Peyer's patch (tissue), 4 donors: ENCODE measurements around the gene ARRB1. TPM values are rescaled to one million over a fixed set of nuclear protein-coding genes. Genes with fewer than 3 reads are reported as not detected.

Source experiments
- DNase-seq, 3 donors: peaks; one replicate each; pipeline ENCODE4 v3.0.0-alpha.2; 2017 to 2019
- H3K27ac ChIP-seq, 4 donors: fragments of 200-600 bp; sonication (generic); one replicate each; pipeline ENCODE4 v1.5.1; 2016 to 2019
- H3K27me3 ChIP-seq, 2 donors: fragments of 200-600 bp; sonication (generic); one replicate each; pipeline ENCODE4 v1.5.1; 2019
- H3K36me3 ChIP-seq, 3 donors: fragments of 200-600 bp; sonication (generic); one replicate each; pipeline ENCODE4 v1.5.1; 2016 to 2019
- H3K4me1 ChIP-seq, 4 donors: fragments of 200-600 bp; sonication (generic); one replicate each; pipeline ENCODE4 v1.5.1; 2016 to 2019
- H3K4me3 ChIP-seq, 4 donors: fragments of 200-600 bp; sonication (generic); 1 replicate in 3 of 4; 2 replicates in 1 of 4; pipeline ENCODE4 v1.5.1; 2016 to 2019; ENCODE audit warnings: mild to moderate bottlenecking in 1 of 4
- H3K9me3 ChIP-seq, 4 donors: fragments of 200-600 bp; sonication (generic); one replicate each; pipeline ENCODE4 v1.5.1; 2016 to 2019; ENCODE audit warnings: mild to moderate bottlenecking in 1 of 4
- CTCF ChIP-seq, 6 experiments: fragments of 450-650 bp in 4 of 6; fragments of 200-600 bp in 2 of 6; sonication (generic) in 1 of 6; IDR thresholded peaks; one replicate each; pipeline ENCODE4 v1.5.1; 2017 to 2019; ENCODE audit warnings: antibody characterized with exemption in 6 of 6, mild to moderate bottlenecking in 3 of 6, moderate library complexity in 1 of 6
- POLR2A ChIP-seq, 2 donors: fragments of 450-650 bp; IDR thresholded peaks; one replicate each; pipeline ENCODE4 v1.5.1; 2017; ENCODE audit warnings: antibody characterized with exemption in 2 of 2, mild to moderate bottlenecking in 2 of 2, moderate library complexity in 2 of 2
- total RNA-seq, 4 donors: library from RNA; depleted of rRNA; stranded (reverse); fragments of >200 nt; gene quantifications; one replicate each; pipeline ENCODE4 v1.1.0, GENCODE V29; 2016

The ARRB1 gene
- total RNA-seq, 4 donors from 2014 or later: 45.4 to 136 (median 90.6) TPM

DNA sequence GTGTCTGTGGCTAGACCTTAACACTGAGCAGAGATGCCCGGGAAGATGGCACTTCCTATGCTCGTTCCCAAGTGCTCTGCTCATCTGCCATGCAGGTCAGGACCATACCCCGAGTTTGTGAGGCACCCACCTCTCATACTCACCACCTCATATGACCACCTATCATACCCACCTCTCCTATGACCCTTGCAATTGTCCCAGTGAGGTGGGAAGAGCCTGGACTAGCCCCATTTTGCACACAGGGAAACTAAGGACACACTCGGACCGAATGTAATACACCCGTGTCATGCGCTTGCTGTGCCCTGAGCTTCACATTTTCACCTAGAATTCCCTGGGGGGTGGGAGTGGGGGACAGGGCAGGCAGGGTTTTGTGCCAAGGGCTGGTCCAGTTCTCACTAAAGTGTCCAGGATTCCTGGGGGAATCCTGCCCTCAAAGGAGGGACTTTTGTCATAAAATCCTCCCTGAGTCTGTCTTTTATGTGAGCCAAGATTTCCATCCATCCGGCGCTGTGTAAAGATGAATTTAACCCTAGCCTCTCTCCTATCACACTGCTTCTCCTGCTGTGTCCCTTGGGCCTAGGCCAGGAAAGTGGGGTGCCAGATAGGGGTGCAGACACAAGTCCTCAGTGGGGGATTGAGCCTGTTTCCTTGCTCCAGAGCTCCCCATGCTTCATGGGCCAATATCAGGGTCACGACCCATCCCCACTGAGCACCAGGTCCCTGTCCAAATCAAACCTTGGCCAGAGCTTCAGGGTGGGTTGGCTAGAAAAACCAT lies 90.9 kb downstream of the ARRB1 start:
- TF ChIP-seq POLR2A (IDR thresholded peaks at IDR 0.05) (no peak), CTCF (IDR thresholded peaks at IDR 0.05) (no peak)
- peak in 1 of 3 donors; percentile 37 for DNase-seq
- no peaks in the 10 kb centered on the region for H3K36me3 ChIP-seq

GRCh38 chr11:75254326-75254725 lies 97.1 kb downstream of the ARRB1 start:
- DNase-seq: no peak
- Histone ChIP-seq H3K4me1 (no peaks in the 10 kb centered on the region), H3K27me3 (no peaks in the 10 kb centered on the region), H3K27ac (no peak overlapping the region), H3K36me3 (no peaks in the 10 kb centered on the region), H3K9me3 (peaks cover 0 to 4% (median 0%) of the 10 kb centered on the region in 4 donors), H3K4me3 (no peak overlapping the region)
- TF ChIP-seq POLR2A (IDR thresholded peaks at IDR 0.05) (no peak), CTCF (IDR thresholded peaks at IDR 0.05) (no peak)

More for the DNA sequence above, 90.9 kb downstream of the ARRB1 start:
- Histone ChIP-seq H3K27ac (no peak overlapping the region), H3K9me3 (no peaks in the 10 kb centered on the region), H3K4me1 (no peaks in the 10 kb centered on the region), H3K4me3 (no peak overlapping the region), H3K27me3 (no peaks in the 10 kb centered on the region)

GRCh38 chr11:75249704-75250103 lies 101.8 kb downstream of the ARRB1 start:
- TF ChIP-seq CTCF (IDR thresholded peaks at IDR 0.05): no peak
- TF ChIP-seq POLR2A (IDR thresholded peaks at IDR 0.05): no peak
- H3K9me3 ChIP-seq: peaks cover 0 to 4% (median 0%) of the 10 kb centered on the region in 4 donors
- no peak overlapping the region for H3K4me3 ChIP-seq
- DNase-seq: peak in 1 of 3 donors; percentile 21
- no peak overlapping the region for H3K27ac ChIP-seq
- H3K36me3 ChIP-seq: no peaks in the 10 kb centered on the region
- no peaks in the 10 kb centered on the region for H3K27me3 ChIP-seq
- no peaks in the 10 kb centered on the region for H3K4me1 ChIP-seq

- no peak overlapping the region for H3K4me3 ChIP-seq
- TF ChIP-seq CTCF (IDR thresholded peaks at IDR 0.05) (no peak), POLR2A (IDR thresholded peaks at IDR 0.05) (no peak)
- DNase-seq: no peak
- H3K9me3 ChIP-seq: peaks cover 0 to 4% (median 0%) of the 10 kb centered on the region in 4 donors
- no peaks in the 10 kb centered on the region for H3K36me3 ChIP-seq
- no peaks in the 10 kb centered on the region for H3K4me1 ChIP-seq
- no peaks in the 10 kb centered on the region for H3K27me3 ChIP-seq
- no peak overlapping the region for H3K27ac ChIP-seq
Observed at GRCh38 chr11:75248924-75249256, 102.6 kb downstream of the ARRB1 start.

GRCh38 chr11:75246671-75247350 lies 104.7 kb downstream of the ARRB1 start:
- H3K4me3 ChIP-seq: no peak overlapping the region
- no peak overlapping the region for H3K27ac ChIP-seq
- no peaks in the 10 kb centered on the region for H3K36me3 ChIP-seq
- peaks cover 0 to 8% of the 10 kb centered on the region in 2 donors for H3K27me3 ChIP-seq
- peak in 1 of 3 donors; percentile 24 for DNase-seq
- peaks cover 0 to 5% (median 1%) of the 10 kb centered on the region in 4 donors for H3K4me1 ChIP-seq
- H3K9me3 ChIP-seq: no peaks in the 10 kb centered on the region
- TF ChIP-seq CTCF (IDR thresholded peaks at IDR 0.05) (no peak), POLR2A (IDR thresholded peaks at IDR 0.05) (no peak)
